ENCODE measurements around the gene PNPLA2. TPM values are rescaled to one million over a fixed set of nuclear protein-coding genes. Genes with fewer than 3 reads are reported as not detected.

The PNPLA2 gene
- total RNA-seq, 4 donors from 2014 or later = 16.9 to 96.2 (median 37.1) TPM

GRCh38 chr11:808427-809286, 10.1 kb upstream of the PNPLA2 start:
- peak overlapping the region; percentile 80 to 83 for H3K4me3 ChIP-seq
- TF ChIP-seq POLR2A (IDR thresholded peaks at IDR 0.05) = no peak
- no peak for TF ChIP-seq CTCF (IDR thresholded peaks at IDR 0.05)
- no peak for DNase-seq
- H3K27ac ChIP-seq = peak overlapping the region; percentile 96 to 97
- intact Hi-C loops (cut with DNase I; ENCODE audit: low total_unique reads) = no loop called here
- H3K36me3 ChIP-seq = no peaks in the 10 kb centered on the region
- H3K4me1 ChIP-seq = peaks cover 8 to 33% of the 10 kb centered on the region in 2 donors
- H3K9me3 ChIP-seq = no peaks in the 10 kb centered on the region
- H3K27me3 ChIP-seq = no peaks in the 10 kb centered on the region

- peak; percentile 98 for DNase-seq
- Histone ChIP-seq H3K4me1 (peaks cover 8 to 26% of the 10 kb centered on the region in 2 donors), H3K36me3 (no peaks in the 10 kb centered on the region), H3K27me3 (no peaks in the 10 kb centered on the region), H3K4me3 (peak within 1 kb of the TSS; percentile 80 to 83), H3K27ac (peak within 1 kb of the TSS; percentile 96 to 97), H3K9me3 (no peaks in the 10 kb centered on the region)
- TF ChIP-seq POLR2A (IDR thresholded peaks at IDR 0.05) = peak; percentile 85 to 91
- TF ChIP-seq CTCF (IDR thresholded peaks at IDR 0.05) = peak in 2 of 4 experiments; percentile 1 to 23
- intact Hi-C loops (cut with DNase I; ENCODE audit: low total_unique reads) = no loop called here
These were observed 9.3 kb upstream of the PNPLA2 start, which contains the start of gene RPLP2 for GRCh38 chr11:809287-810039. Gene RPLP2 (plus strand): TSS chr11:809967. CDS start chr11:810235, 268 bp downstream.

- Histone ChIP-seq H3K4me3 (peak overlapping the region; percentile 80 to 83), H3K36me3 (no peaks in the 10 kb centered on the region), H3K4me1 (peaks cover 8 to 23% of the 10 kb centered on the region in 2 donors), H3K27ac (peak overlapping the region; percentile 96 to 97), H3K27me3 (no peaks in the 10 kb centered on the region), H3K9me3 (no peaks in the 10 kb centered on the region)
- no peak for DNase-seq
- TF ChIP-seq POLR2A (IDR thresholded peaks at IDR 0.05) (no peak), CTCF (IDR thresholded peaks at IDR 0.05) (peak in 1 of 4 experiments; percentile 13)
- intact Hi-C loops (cut with DNase I; ENCODE audit: low total_unique reads) = no loop called here
These were observed 8.6 kb upstream of the PNPLA2 start for GRCh38 chr11:810040-810567.

GRCh38 chr11:811446-812245, 7.1 kb upstream of the PNPLA2 start:
- no peaks in the 10 kb centered on the region for H3K36me3 ChIP-seq
- H3K27me3 ChIP-seq = no peaks in the 10 kb centered on the region
- H3K9me3 ChIP-seq = no peaks in the 10 kb centered on the region
- no peak overlapping the region for H3K27ac ChIP-seq
- H3K4me1 ChIP-seq = peaks cover 8 to 23% of the 10 kb centered on the region in 2 donors
- DNase-seq = no peak
- intact Hi-C loops (cut with DNase I; ENCODE audit: low total_unique reads) = no loop called here
- TF ChIP-seq POLR2A (IDR thresholded peaks at IDR 0.05) = no peak
- no peak for TF ChIP-seq CTCF (IDR thresholded peaks at IDR 0.05)
- H3K4me3 ChIP-seq = no peak overlapping the region

Measured in uterus (tissue), 4 donors.